ENCODE measurements around the gene CMYA5. TPM values are rescaled to one million over a fixed set of nuclear protein-coding genes. Genes with fewer than 3 reads are reported as not detected.

CMYA5 gene
- total RNA-seq, result 100 to 1,000 TPM in 1 of 3 donors, 10 to 100 TPM in 1, 1 to 10 TPM in 1; 5.0 to 132 (median 37.0) TPM

DNA sequence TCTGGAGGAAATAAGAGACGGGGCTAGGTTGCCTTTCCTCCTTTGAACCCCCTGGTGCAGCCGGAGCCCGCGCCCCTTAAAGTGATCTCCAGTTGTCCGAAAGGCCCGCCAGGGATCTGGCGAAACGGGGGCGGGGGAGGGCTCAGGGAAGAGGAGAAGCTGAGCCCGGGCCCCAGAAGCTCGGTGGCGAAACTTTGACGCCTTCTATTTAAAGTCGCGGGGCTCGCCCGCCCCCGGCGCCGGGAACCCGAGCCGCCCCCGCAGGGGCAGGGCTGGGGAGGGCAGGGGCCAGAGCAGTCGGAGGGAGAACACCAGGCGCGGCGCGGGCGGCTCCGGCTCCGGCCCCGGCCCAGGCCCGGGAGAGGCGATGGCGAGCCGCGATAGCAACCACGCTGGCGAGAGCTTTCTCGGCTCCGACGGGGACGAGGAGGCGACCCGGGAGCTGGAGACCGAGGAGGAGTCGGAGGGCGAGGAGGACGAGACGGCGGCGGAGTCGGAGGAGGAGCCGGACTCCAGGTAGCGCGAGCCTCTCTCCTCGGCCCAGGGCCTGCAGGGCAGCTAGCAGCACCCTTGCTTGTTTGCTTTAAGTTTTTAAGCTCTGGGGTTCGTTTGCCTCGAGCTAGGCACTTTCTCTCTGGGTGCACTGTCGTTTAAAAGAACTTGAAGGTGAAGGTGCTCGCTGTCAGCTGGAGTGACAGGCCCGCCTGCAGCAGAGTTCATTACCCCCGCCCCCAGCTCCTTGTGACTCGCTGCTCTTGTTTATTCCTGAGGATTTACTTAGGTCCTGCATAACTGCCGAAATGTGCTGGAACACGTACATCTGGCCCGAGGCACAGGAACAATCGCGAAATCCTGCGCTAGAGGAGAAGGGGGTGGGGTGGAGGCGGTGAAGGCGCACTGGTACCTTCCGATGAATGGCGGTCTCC is at the start of gene CMYA5:
TSS of gene CMYA5 (plus strand) at position 296 of the 926 bp plus-strand sequence. CDS start at position 368, 72 bp downstream.
- Histone ChIP-seq H3K36me3 (no peaks in the 10 kb centered on the region), H3K4me3 (peak within 1 kb of the TSS; percentile 45 to 90 (median 68)), H3K4me1 (peaks cover 0 to 9% of the 10 kb centered on the region in 2 donors), H3K9me3 (no peaks in the 10 kb centered on the region), H3K27ac (peak within 1 kb of the TSS; percentile 95 to 97), H3K27me3 (no peaks in the 10 kb centered on the region)
- peak; percentile 75 to 85 for DNase-seq (ENCODE audit: low spot score in 2 of 2)
- TF ChIP-seq POLR2A (IDR thresholded peaks at IDR 0.05) (peak; percentile 31), POLR2AphosphoS5 (IDR thresholded peaks at IDR 0.05) (peak; percentile 21 to 64 (median 43))
- TF ChIP-seq, protein P1, sequence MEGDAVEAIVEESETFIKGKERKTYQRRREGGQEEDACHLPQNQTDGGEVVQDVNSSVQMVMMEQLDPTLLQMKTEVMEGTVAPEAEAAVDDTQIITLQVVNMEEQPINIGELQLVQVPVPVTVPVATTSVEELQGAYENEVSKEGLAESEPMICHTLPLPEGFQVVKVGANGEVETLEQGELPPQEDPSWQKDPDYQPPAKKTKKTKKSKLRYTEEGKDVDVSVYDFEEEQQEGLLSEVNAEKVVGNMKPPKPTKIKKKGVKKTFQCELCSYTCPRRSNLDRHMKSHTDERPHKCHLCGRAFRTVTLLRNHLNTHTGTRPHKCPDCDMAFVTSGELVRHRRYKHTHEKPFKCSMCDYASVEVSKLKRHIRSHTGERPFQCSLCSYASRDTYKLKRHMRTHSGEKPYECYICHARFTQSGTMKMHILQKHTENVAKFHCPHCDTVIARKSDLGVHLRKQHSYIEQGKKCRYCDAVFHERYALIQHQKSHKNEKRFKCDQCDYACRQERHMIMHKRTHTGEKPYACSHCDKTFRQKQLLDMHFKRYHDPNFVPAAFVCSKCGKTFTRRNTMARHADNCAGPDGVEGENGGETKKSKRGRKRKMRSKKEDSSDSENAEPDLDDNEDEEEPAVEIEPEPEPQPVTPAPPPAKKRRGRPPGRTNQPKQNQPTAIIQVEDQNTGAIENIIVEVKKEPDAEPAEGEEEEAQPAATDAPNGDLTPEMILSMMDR (IDR thresholded peaks at IDR 0.05), result no peak
- intact Hi-C loops (cut with DNase I; ENCODE audit: low total_unique reads), result no loop called here

DNA sequence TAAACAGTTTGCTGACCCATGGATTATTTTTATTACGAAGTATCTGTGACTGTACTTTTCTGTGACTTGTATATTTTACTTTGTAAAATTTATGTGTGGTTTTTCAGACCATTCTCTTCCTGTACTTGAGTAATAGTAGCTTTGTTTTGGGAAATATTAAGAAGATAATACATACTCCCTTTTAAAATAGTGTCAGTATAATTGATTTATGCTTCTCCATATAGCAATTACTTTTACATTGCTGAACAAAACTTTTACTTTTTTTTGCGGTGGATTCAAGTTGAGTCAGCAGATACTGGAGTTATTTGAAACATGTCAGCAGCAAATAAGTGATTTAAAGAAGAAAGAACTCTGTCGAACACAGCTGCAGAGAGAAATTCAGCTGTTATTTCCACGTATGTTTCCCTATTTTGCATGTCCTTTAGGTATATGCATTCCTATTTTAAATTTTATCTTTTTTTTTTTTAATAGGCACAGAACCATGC is 49.0 kb upstream of the CMYA5 start:
- Histone ChIP-seq H3K27ac (no peak overlapping the region), H3K36me3 (peaks cover 2% of the 10 kb centered on the region), H3K27me3 (no peaks in the 10 kb centered on the region), H3K4me1 (no peaks in the 10 kb centered on the region), H3K9me3 (no peaks in the 10 kb centered on the region), H3K4me3 (no peak overlapping the region)
- TF ChIP-seq POLR2AphosphoS5 (IDR thresholded peaks at IDR 0.05) (no peak), POLR2A (IDR thresholded peaks at IDR 0.05) (no peak)
- TF ChIP-seq, protein P1 (IDR thresholded peaks at IDR 0.05), result no peak
- intact Hi-C loops (cut with DNase I; ENCODE audit: low total_unique reads), result no loop called here
- no peak for DNase-seq (ENCODE audit: low spot score in 2 of 2)

DNA sequence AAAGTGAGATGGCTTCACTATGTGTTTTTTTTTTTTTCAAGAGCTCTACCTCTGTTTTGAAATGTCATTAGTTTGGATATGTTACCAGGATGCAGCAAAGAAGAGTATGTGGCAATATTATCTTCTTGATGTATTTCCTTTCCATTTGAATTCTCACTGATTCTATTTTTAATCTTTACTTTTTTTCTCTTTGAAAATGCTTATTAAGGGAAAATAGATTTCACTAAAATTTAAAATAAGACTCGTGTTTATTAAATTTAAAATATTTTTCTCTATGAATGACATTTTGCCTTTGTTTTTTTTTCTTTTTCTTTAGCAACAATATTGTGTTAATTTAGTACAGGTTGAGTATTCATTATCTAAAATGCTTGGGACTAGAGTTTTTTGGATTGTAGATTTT is 48.2 kb upstream of the CMYA5 start:
- intact Hi-C loops (cut with DNase I; ENCODE audit: low total_unique reads), result no loop called here
- Histone ChIP-seq H3K27ac (no peak overlapping the region), H3K36me3 (peaks cover 2% of the 10 kb centered on the region), H3K27me3 (no peaks in the 10 kb centered on the region), H3K4me1 (no peaks in the 10 kb centered on the region), H3K9me3 (no peaks in the 10 kb centered on the region), H3K4me3 (no peak overlapping the region)
- DNase-seq (ENCODE audit: low spot score in 2 of 2), result no peak
- TF ChIP-seq, protein P1 (IDR thresholded peaks at IDR 0.05), result no peak
- TF ChIP-seq POLR2A (IDR thresholded peaks at IDR 0.05), result no peak
- no peak for TF ChIP-seq POLR2AphosphoS5 (IDR thresholded peaks at IDR 0.05)

DNA sequence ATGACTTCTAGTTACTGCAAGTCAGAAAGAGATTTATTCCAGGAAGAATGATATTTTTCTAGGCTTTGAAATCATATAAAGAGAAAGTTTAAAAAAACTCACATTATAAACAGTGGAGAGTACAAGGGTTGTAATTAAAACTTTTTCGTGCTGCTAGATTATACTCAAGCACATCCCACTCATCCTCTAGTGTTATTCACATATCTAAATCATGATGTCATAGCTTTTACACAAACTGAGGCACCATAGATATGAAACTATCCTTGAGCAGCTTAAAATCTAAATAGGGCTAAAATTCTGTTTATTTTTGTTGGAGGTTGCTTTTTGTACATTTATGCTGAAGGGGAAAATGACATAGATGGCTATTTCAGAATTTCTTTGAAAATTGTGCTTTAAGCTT is 47.4 kb upstream of the CMYA5 start:
- H3K4me3 ChIP-seq, result no peak overlapping the region
- peaks cover 2% of the 10 kb centered on the region for H3K36me3 ChIP-seq
- intact Hi-C loops (cut with DNase I; ENCODE audit: low total_unique reads), result no loop called here
- no peaks in the 10 kb centered on the region for H3K4me1 ChIP-seq
- H3K9me3 ChIP-seq, result no peaks in the 10 kb centered on the region
- TF ChIP-seq POLR2A (IDR thresholded peaks at IDR 0.05), result no peak
- TF ChIP-seq POLR2AphosphoS5 (IDR thresholded peaks at IDR 0.05), result no peak
- TF ChIP-seq, protein P1 (IDR thresholded peaks at IDR 0.05), result no peak
- no peak overlapping the region for H3K27ac ChIP-seq
- H3K27me3 ChIP-seq, result no peaks in the 10 kb centered on the region
- DNase-seq (ENCODE audit: low spot score in 2 of 2), result no peak

DNA sequence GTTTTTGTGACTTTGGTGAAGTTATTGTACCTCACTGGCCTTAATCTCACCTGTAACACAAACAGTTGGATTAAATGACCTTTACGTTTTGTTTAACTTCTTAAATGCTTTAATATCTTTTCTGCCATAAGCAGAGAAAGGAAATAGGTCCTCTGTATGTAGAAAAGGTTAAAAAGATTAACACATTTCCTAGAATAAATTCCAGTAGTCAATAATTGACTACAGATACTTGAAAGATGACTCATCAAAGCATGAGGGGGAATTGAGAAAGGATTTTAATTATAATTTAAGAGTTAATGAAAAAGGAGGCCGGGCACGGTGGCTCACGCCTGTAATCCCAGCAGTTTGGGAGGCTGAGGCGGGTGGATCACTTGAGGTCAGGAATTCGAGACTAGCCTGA is 35.8 kb upstream of the CMYA5 start:
- Histone ChIP-seq H3K36me3 (no peaks in the 10 kb centered on the region), H3K27me3 (no peaks in the 10 kb centered on the region), H3K27ac (no peak overlapping the region), H3K4me3 (no peak overlapping the region), H3K4me1 (no peaks in the 10 kb centered on the region), H3K9me3 (no peaks in the 10 kb centered on the region)
- TF ChIP-seq POLR2A (IDR thresholded peaks at IDR 0.05), result no peak
- no peak for TF ChIP-seq POLR2AphosphoS5 (IDR thresholded peaks at IDR 0.05)
- TF ChIP-seq, protein P1 (IDR thresholded peaks at IDR 0.05), result no peak
- DNase-seq (ENCODE audit: low spot score in 2 of 2), result no peak
- intact Hi-C loops (cut with DNase I; ENCODE audit: low total_unique reads), result no loop called here

All from breast epithelium (tissue), 4 donors.